CD4-positive, alpha-beta T cell treated with Interleukin-21 for 1 hour (primary cell): ENCODE results near the gene BLVRB.
"Not testable (repeated sequence)": the region's sequence is repeated elsewhere in the genome, so short reads cannot be mapped to it uniquely, and the experiment has no call there.

Experiments
- DNase-seq: peaks from one replicate; pipeline ENCODE4 v3.0.0-alpha.2; 2020

BLVRB gene

DNA sequence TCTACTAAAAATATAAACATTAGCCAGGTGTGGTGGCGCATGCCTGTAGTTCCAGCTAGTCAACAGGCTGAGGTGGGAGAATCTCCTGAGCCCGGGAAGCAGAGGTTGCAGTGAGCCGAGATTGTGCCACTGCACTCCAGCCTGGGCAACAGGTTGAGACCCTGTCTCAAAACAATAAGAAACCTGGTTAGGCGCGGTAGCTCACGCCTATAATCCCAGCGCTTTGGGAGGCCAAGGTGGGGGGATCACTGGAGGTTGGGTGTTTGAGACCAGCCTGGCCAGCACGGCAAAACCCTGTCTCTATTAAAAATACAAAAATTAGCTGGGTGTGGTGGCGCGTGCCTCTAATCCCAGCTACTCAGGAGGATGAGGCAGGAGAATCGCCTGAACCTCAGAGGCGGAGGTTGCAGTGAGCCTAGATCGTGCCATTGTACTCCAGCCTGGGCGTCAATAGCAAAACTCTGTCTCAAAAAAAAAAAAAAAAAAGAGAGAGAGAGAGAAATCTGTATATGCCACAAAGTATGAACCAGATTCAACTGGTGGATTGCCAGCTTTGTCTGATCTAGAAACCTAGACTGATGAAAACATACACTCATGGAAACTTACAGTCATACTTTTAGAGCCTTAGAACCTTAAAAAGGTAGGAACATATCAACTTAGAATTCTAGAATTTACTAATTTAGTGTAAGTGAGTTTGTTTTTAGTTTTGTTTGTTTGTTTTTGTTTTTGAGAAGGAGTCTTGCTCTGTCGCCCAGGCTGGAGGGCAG, 10.5 kb upstream of the BLVRB start:
- not testable (repeated sequence) for DNase-seq

DNA sequence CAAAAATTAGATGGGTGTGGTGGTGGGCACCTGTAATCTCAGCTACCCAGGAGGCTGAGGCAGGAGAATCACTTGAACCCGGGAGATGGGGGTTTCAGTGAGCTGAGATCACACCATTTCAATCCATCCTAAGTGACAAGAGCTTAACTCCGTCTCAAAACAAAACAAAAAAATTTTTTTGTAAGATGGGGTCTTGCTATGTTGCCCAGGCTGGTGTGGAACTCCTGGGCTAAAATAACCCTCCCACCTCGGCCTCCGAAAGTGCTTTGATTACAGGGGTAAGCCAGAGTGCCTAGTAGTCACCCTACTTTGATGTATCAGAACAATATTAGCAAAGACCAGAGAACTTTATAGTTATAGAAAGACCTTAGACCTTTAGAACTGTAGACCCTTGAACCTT, 9.2 kb upstream of the BLVRB start:
- no peak for DNase-seq

DNA sequence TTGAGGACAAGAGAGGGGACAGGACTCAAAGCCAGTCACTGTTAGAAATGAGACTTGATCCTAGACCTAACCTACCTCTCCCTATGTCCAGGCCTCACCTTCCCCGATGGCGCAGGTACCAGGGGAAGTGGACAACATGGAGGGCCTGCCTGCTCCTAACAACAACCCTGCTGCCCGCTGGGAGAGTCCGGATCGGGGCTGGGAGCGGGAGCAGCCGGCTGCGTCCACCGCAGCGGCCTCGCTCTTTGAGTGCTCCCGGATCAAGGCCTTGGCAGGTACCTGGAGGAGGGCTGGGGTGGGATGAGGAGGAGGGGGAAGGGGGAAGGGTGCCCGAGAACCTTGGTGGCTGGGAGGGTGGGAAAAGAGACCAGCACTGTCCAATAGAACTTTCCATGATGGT, 7.0 kb upstream of the BLVRB start:
- no peak for DNase-seq

DNA sequence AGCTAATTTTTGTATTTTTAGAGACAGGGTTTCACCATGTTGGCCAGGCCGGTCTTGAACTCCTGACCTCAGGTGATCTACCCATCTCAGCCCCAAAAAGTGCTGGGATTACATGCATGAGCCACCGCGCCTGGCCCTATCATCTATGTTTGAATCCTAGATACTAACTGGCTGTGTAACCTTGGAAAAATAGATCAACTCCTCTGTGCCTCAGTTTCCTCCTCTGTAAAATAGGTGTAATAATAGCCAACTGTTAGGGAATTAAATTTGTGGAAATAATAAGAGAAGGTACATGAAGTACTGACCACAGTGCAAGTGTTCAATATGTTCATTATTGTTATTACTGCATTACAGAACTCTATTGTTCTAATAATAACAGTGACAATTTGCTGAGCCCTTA, 5.6 kb upstream of the BLVRB start:
- no peak for DNase-seq

DNA sequence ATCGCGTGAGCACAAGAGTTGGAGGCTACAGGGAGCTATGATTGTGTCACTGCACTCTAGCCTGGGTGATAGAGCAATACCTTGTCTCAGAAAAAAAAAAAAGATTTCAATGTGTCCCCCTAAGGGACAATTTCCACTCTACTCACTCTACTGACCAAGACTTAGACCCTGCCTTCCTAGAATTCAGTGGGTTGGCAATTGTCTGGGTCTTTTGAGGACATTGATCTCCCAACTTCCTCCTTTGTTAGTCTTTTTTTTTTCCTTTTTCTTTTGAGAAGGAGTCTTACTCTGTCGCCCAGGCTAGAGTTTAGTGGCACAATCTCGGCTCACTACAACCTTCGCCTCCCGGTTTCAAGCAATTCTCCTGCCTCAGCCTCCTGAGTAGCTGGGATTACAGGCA, 3.5 kb upstream of the BLVRB start:
- DNase-seq: no peak

DNA sequence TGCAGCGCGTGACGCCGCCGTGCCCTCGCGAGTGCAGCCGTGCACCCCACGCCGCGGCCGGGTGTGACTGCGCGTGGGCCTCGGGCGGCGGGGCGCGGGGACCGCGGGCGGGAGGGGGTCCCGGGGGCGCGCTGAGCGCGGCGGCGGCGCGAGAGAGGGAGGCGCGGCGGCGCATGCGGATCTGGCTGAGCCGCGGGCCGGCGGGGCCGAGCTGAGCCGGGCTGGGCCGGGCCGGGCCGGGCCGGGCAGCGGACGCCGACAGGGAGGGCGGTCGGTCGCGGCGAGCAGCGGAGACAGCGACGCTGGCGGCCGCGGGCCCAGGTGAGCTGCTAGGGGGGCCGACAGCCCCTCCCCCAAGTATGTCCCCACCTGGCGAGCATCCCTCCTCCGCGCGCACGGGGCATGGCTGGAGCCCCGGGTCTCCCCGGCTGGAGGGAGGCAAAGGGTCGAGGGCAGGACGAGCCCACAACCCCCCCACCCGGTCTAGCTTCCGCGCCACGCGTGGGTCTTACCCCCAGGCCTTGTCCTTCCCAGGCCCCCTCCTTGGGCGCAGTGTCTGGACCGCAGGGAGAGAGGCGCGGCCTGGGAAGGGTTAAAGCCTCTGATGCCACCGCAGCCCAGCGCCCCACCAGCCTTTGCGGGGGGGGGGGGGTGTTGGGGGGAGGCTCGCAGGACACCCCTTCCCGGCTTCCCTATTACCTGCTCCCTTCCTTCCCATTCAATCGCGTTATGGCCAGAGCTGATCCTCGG, 1.6 kb upstream of the BLVRB start, which contains the start of gene SPTBN4:
Gene SPTBN4, plus strand, starts transcription at position 17 of the 750 bp plus-strand sequence. CDS start 5,621 bp downstream, outside the sequence.
- DNase-seq: no peak

DNA sequence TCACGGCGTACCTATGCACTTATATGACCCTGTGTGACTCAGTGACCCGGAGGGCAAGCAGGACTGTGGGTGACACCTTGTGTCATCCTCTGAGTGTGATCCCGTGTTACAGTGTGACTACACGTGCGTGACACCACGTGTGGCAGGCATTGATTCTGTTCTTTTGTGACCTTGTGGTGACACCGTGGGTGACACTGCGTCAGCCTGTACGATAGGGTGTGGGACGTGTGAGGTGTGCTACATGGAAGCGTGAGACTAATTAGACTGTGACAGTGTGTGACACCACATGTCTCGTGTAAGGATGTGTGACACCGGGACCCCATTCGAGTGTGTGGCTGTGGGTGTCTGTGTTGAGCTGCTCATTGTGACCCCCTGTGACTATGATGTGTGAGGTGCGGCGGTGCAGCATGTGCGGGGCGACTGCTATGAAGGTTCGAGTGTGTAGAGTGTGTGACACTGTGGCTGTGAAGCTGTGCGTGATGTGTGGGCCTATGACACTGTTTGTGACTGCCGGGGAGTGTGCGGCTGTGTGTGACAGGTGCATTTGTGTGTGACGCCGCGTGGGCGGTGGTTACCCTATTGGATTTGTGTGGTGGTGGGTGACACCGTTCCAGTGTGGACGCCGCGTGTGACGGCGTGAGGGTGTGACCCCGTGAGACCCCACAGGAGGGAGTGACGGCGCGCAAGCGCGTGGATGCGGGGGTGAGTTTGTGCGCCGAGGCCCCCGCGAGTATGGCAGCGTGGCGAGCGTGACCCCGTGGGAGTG, 857 bp upstream of the BLVRB start:
- DNase-seq: peak; percentile 86

DNA sequence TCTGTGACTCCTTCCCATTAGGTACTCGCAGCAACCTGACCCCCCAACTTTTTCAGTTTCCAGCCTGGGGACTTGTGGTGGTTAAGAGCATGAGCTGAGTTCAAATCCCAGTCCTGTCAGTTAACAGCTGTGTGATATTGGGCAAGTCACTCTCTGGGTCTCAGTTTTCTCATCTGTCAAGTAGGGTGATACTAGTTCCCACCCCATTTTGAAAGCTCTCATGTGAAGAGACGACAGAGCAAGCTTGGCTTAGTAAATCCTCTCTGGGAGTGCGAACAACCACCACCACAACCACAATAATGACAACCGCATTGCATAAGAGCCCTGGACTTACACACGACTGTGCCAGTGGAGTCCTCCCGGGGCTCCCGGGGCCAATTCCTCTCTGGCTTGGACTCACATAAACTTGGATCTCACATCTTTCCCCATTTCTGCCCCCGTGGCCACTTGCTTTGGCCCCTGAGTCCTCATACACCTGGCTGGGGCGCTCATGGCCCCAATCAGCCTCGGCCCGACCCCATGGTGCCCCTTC, 454 bp downstream of the BLVRB start:
- peak; percentile 53 for DNase-seq

DNA sequence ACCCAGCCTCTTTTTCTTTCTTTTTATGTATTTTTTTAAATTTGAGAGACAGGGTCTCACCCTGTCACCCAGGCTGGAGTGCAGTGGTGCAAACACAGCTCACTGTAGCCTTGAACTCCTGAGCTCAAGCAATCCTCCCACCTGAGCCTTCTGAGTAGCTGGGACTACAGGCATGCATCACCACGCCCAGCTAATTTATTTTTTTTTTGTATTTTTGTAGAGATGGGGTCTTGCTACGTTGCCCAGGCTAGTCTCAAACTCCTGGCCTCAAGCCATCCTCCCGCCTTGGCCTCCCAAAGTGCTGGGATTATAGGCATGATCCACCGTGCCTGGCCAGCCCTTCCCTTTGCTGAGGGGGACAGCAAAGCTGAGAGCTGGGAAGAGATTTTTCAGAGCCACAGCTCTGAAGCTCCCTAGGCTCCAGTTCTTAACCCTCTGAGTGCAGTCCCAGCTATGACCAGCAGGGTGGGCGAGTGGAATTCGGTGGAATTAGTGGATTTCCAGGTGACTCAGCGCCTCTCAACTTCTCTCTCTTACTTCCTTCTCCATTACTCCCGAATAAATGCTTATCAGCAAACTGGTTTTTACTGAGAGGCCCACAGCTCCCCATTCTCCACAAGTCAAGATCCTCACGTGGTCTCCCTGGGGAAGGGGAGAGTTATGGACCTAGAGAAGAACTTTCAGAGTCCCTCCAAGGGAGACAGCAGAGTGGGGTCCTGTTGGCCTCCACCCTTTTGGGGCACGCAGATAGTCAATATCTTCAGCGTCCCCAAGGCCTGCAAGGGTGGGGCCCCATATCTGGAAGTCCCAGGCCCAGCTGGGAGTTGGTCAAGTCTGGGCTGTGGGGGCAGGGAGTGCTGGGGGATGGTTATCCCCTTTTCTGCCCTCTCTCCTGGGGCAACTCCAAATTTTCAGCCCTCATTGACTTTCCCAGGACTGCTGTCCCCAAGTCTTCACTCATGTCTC, 1.2 kb downstream of the BLVRB start:
- DNase-seq: peak; percentile 76

DNA sequence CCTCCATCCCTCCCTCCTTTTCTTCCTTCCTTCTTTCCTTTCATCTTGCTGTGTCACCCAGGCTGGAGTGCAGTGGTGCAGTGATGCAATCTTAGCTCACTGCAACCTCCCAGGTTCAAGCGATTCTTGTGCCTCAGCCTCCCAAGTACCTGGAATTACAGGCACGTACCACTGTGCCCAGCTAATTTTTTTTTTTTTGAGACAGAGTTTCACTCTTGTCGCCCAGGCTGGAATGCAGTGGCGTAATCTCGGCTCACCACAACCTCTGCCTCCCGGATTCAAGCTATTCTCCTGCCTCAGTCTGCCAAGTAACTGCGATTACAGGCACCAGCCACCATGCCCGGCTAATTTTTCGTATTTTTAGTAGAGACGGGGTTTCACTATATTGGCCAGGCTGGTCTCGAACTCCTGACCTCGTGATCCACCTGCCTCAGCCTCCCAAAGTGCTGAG, 1.9 kb downstream of the BLVRB start:
- DNase-seq: not testable (repeated sequence)

DNA sequence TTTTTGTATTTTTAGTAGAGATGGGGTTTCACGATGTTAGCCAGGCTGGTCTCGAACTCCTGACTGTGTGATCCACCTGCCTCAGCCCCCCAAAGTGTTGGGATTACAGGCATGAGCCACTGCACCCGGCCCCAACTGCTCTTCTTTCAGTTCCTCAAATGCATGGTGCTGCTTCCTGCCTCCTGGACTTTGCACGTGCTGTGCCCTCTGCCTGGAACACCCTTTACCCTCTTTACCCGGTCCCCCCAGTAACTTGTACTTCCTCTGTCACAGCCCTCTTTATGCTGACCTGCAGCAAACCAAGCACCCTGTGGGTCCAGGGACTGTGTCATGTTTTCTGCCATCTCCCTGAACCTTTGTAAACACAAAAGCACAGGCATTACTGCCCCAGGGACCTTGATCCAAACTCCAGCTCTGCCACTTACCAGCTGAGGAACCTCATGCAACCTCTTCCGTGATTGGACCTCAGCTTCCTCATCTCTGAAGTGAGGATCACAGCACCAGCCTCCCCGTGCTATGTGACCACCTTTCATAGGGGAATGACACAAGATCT, 3.8 kb downstream of the BLVRB start:
- DNase-seq: no peak

DNA sequence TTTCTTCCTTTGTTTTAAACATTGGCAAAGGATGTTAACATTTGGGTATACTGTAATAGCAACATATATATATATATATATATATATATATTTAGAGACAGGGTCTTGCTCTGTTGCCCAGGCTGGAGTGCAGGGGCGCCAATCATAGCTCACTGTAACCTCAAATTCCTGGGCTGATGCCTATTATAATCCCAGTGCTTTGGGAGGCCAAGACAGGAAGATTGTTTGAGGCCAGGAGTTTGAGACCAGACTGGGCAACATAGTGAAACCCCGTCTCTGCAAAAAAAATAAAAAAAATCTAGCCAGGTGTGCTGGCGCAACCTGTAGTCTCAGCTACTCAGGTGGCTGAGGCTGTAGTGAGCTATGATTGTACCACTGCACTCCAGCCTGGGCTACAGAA, 5.4 kb downstream of the BLVRB start:
- DNase-seq: no peak

DNA sequence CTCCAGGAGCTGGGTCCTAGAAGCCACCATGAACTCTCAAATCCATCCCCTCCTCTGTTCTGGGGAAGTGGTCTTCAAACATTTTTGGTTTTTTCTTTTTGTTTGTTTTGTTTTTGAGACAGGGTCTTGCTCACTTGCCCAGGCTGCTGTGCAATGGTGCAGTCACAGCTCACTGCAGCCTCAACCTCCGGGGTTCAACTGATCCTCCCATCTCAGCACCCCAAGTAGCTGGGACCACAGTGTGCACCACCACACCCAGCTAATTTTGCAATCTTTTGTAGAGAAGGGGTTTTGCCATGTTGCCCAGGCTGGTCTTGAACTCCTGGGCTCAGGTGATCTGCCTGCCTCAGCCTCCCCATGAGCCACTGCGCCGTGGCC, 7.0 kb downstream of the BLVRB start:
- no peak for DNase-seq

DNA sequence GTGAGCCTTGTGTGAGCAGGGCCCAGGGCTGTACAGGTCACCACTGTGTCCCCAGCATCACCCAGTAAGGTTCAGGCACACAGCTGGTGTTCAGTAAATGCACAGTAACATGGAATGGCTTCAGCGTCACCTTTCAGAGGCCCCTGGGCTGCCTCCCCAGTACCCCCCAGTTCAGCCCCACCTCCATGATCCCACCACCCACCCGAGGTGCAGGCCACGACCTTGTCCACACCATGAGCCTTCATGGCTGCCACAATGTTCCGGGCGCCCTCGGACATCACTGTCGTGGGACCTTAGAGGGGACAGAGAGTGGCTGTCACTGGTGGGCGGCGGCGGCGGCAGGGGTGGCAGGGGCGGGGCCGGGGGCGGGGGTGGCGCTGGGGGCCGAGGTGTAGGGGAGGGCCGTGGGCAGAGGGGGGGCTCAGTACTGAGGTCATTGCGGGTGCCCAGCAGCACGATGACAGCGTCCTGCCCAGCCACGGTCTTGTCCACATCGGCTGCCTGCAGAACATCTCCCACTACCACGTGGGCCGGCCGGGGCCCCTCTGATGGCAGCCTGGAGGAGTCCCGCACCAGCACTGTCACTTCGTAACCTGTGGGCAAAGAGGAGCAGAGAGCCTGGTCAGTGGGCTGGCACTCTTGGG, 7.5 kb downstream of the BLVRB start:
- DNase-seq: no peak

DNA sequence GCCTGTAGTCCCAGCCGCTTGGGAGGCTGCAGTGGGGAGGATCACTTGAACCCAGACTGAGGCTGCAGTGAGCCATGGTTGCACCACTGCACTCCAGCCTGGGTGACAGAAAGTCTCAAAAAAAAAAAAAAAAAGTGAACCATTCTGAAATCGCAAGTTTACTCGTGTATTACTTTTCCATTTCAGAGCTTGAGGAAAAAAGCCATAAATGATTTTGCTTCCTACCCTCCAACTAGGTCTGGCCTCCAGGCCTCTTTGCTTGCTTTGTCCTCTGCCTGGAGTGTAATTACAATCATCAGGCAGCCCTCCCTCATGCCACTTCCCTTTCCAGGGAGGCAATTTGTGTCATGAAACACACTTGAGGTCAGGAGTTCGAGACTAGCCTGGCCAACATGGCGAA, 8.5 kb downstream of the BLVRB start:
- DNase-seq: no peak

DNA sequence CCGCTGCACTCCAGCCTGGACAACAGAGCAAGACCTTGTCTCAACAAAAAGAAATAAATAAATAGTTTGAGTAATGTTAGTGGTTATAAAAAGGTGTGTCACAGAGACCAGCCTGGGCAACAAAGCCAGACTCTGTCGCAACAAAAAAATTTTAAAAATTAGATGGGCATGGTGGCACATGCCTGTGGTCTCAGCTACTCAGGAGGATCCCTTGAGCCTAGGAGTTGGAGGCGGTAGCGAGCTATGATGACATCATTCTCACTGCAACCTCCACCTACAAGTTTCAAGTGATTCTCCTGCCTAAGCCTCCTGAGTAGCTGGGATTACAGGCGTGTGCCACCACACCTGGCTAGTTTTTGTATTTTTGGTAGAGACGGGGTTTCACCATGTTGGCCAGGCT, 11.6 kb downstream of the BLVRB start:
- DNase-seq: not testable (repeated sequence)

DNA sequence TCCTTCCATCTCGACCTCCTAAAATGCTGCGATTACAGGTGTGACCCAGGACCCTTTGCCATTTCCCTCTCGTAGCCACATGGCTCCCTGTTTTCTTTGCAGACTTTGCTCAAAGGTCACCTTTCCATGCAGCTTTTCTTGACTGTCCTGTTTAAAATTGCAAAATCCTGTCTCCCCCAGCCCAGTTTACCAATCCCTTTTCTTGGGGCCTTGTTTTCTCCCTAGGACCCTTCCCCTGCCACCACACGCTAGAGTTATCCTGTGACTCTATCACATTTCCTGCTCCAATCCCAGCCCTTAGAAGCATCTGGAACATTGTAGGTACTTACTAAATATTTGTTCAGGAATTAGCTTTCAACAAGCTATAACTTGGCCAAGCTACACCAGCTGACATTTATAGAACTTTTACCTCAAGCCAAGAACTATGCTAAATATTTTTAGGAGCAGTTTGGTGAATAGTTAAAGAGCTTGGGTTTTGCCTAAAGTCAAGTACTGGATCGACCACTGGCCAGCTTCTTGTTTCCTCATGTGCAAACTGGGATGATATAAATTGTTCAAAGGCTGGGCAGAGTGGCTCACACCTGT, 12.3 kb downstream of the BLVRB start:
- no peak for DNase-seq

DNA sequence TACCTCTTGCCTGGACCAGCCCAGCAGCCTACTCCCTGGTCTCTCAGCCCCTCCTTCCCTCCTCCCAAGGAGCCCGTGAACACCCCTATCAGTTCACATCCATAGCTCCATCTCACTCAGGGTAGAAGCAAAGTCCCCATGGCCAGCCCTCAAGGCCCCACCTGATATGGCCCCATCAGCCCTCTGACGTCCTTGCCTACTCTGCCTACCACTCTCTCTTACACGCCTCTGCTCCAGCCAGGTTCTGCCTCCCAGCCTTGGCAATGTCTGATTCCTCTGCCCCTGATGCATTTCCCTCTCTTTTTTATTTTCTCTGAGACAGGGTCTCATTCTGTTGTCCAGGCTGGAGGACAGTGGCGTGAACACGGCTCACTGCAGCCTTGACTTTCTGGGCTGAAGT, 13.5 kb downstream of the BLVRB start:
- no peak for DNase-seq

DNA sequence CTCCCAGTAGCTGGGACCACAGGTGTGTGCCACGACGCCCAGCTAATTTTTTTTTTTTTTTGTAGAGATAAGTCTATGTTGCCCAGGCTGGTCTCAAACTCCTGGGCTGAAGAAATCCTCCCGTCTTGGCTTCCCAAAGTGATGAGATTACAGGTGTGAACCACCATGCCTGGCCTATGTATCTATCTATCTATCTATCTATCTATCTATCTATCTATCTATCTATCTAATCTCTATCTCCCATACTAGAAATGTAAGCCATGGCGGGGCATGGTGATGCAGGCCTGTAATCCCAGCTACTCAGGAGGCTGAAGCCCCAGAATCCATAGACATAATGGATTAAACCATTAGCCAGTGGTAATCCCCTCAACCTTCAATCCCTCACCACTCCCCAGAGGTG, 14.9 kb downstream of the BLVRB start:
- no peak for DNase-seq

DNA sequence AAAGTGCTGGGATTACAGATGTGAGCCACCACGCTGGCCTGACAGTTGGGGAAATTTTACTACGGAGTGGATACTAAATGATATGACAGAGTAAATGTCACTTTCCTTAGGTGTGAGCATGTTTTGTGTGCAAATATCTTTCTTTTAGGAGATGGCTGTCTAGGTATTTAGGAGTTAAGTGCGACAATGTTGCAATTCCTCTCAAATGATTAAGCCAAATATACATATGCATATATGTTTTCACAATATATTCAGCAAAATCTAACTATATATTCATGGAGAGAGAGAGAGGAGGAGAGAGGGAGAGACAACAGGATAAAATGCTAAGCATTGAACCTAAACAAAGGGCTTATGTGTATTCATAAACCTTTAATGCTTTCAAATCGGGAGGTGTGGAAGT, 16.0 kb downstream of the BLVRB start:
- DNase-seq: no peak

DNA sequence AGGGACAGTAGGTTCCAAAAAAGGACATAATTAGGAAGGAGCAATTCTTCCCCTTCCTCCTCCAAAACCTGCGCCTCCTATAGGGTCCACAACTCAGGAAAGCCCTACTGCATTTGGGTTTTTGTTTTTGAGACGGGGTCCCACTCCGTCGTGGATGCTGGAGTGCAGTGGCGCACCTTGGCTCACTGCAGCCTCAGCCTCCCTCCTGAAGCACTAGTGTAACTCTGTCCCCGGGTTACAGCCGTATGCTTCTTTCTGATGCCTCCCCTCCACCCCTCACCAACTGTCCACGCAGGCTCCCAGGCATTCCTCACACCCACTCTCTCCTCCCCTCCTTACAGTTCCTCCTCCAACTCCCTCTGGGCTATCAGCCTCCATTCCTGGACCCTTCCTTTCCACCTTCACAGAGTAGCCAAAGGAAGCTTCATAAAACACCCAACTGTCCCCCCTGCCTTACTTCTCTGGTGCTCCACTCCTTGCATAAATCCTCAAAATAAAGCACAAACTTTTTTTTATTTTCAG, 19.2 kb downstream of the BLVRB start:
- no peak for DNase-seq
